NCI-H2227 (cell line): ENCODE measurements around the gene ADAMTSL2.

Experiments
- DNase-seq: peaks from one replicate; lab custom pipeline; 2025; ENCODE audit not compliant: unreplicated experiment; lab: John Stamatoyannopoulos, UW

ADAMTSL2 gene

GRCh38 chr9:133534346-133535291 lies at the start of gene ADAMTSL2:
ADAMTSL2 (plus strand) TSS chr9:133534704; CDS start chr9:133536713, 2,009 bp downstream.
- peak; percentile 73 for DNase-seq

DNA sequence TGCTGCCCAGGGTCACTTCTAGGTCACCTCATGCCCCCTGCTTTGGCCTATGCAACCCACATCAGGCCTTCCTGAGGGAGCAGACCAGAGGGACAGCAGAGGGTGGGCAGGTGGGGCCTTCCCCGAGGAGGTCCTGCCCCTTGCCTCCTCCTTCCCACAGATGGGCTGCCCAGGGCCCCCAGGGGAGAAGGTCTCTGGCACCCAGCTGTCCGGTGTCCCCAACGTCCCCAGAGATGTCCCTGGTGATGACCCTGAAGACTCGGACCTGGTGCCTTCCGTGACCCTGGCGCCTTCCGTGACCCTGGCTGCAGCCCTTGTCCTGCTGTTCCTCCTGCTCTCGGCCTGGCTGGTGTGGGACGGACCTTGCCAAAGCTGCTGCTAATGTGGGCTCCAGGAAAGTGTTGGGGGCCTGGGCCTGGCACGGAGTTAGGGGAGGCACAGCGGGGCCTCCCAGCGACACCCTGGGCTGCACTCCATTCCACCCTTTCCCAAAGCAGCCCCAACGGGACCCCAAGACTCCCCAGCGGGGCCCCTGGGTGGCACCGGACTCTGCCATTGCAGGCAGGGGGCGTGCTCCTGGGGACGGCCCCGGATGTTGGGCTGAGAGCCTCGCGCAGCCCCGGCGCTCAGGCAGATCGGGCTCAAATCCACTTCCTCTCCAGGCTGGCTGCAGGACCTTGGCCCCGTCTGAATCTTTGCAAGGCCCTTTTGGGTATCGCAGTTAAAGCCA lies 48.8 kb upstream of the ADAMTSL2 start:
- no peak for DNase-seq

DNA sequence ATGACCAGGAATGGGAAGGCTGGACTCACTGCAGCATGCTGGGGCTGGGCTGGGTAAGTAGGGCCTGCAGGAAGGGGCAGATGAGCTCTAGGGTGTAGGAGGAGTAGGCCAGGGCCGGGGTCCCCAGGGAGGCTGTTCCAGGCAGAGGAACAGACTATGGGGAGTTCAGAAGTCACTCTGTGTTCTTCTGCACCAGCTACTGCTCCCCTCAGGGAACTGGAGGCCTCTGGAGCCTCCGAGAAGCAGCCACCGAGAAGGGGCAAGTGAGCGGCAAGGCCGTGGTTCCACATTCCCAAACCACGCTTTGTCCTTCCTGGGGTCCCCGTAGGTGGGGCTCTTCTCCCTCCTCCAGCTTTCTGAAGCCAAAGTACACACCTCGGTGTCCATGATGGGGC lies 47.2 kb upstream of the ADAMTSL2 start:
- DNase-seq, result no peak

GRCh38 chr9:133488686-133489252 lies 45.7 kb upstream of the ADAMTSL2 start:
- no peak for DNase-seq

DNA sequence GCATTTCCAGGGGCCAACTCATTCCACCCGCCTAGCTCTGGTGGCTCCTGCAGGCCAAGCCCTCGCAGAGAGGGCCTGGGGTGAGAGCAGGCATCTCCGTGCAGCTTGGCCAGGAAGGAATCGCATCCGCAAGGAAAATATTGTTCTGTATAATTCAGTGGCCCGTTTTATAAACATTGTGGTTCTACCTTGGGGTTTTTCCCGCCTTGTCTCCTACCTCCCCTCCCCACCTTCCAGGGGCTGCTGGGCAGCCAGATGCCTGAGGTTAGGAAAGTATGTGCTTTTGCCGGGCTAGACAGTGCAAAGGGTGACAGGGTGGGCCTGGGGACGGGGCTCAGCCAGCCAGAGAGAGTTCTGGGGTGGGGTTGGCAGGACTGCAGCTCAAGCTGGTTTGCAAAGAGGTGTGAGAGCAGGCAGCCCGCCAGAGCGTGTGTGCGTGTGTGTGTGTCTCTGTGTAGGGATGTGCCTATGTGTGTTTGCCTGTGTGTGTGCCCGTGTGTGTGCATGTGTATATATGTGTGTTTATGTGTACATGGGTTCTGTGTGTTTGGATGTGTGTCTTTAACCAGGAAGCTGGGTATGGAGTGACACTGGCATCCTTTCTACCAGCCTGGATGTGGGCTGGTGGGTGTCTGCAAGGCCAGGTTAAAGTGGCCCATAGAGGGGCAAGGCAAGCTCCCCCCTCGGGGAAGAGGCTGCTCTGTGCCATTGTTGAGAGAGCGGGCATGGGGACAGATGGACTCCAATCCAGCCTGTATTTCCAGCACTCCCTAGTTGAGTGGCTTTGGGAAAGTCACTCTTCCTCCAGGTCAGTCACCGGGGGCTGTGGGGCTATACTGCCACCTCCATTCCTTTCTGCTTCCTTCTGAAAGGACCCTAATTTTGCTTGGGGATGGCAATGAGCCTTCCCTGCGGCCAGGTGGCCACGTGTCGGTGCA lies 45.0 kb upstream of the ADAMTSL2 start:
- no peak for DNase-seq

DNA sequence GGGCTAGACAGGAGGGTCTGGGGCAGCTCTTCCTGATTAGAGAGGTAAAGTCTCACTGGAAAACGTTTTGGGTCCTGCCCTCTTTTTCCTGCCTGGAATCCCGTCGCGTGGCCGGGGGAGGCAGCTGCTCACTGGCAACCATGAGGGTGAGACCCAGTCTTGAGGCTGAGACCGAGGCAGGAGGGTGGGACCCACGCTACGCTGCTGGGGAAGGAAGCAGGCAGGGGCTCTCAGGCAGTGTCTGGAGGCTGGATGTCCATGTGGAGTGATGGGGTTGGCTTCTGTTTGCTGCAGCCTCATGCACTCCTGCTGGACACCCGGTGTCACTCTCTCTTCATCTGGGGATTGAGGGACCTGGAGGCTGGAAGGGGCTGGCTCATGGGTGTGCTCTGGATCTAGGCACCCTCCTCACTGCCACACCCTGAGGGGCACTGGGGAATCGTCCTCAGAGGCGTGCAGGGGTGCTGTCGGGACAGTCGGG lies 44.3 kb upstream of the ADAMTSL2 start:
- DNase-seq, result no peak

DNA sequence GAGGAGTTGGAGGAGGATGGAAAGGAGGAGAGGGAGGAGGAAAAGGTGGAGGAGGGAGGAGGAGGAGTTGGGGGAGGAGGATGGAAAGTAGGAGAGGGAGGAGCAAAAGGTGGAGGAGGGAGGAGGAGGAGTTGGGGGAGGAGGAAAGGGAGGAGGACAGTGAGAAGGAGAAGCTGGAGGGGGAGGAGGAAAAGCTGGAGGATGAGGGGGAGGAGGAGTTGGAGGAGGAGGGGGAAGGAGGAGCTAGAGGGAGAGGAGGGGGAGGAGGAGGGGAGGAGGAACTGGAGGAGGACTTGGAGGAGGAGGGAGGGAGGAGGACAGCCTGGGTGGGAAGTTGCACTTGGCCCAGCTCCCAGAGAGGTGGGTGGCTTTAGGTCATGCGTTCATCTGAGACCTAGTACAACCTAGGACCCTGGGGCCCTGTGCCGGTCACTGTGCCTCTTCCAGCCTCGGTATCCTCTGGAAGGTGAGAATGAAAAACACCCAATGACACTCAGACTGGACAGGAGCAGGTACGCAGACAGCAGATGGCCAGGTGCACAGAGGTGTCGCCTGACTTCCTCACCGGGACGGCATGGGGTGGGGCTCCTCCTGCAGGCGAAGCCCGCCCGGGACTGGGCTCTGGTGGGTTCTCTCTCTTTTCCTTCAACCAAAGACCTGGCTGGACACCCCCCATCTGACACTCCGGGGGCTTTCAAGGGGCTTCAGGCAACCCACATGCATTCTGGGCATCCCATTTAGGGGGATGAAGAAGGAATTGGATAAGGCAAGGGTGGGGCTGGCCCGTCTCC lies 43.4 kb upstream of the ADAMTSL2 start:
- no peak for DNase-seq

- no peak for DNase-seq
Measured at GRCh38 chr9:133491656-133491925, 42.9 kb upstream of the ADAMTSL2 start.

DNA sequence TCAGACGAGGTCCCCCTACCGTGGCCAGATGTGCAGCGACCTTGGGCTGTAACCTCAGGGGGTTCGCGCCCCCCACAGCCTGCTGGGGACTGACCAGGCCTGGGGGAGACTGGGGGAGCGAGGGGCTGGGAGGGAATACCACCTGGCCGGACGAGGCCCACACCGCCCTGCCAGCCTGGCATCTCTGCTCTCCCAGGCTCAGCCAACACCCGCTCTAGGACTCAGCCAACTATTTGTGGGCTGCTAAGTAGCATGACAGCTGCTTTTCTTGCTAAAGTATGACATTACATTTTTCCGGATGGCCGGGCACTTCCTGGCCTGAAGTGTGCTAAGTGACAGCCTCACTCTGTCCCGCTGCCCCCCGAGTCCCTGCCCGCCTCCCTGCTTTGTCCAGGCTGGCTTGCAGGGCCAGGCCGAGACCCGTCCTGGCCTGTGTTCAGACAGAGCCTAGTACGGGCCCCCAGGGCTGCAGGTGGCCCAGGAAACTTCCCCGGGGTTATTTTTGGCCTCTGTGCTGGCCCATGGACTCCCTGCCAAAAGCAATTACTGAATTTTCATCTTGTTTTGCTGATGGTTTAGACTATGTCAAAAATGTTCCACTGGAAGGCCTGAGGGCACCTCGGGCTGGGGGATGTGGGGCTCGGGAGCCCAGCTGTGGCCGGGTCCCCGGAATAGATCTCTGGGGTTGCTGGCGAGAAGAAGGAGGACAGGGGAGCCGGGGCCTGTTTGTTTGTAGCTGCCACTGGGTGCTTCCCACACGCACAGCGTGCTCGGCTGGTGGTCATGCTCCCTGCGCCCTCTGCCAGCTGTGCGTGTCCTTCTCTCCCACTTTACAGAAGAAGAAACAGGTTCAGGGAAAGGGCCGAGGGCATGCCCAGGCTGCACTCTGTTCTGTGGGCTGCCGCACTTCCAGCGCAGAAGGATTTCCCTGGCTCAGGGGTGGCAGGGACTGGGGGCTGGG lies 42.2 kb upstream of the ADAMTSL2 start:
- DNase-seq, result no peak

DNA sequence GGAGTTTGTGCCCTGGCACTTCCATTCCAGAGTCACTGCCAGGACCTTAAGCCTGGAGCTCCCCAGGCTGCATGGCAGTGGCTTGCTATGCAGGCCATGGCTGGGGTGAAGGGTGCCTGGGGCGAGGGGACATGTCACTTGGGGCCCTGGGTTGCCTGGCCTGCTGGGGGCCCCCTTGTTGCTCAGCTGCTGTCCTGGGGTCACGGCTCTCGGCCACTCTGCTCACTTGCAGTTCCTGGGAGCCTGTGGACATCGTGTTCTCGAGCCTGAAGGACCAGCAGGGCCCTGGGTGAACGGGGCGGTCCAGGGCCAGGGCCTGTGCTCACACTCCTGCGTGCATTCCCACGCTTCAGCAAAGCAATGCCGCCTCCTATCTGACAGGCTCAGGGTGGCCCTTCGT lies 41.1 kb upstream of the ADAMTSL2 start:
- DNase-seq, result no peak

DNA sequence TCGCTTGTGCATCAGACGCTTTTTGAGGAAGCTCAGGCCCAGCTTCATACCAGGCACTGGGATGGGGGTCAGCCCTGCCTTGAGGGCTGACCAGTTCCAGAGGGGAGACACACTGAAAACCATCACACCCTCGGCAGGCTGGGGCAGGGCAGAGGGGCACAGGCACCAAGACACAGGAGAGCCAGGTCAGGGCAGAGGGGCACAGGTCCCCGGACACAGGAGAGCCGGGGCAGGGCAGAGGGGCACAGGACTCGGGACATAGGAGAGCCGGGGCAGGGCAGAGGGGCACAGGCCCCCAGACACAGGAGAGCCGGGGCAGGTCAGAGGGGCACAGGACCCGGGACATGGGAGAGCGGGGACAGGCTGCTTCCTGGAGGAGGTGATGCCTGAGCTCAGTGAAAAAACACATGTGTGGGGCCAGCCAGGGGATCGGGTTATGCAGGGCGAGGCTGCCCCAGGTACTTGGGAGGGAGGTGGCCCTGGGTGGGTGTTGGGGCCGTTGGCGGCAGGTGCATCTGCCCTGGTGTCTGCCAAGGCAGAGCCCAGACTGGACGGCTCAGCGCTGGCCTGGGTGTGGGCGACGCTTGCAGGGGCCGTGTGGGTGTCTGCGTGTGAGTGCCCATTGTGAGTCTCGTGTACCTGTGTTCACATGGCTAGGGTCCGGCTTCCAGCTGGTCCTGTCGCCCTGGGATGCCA lies 40.5 kb upstream of the ADAMTSL2 start:
- no peak for DNase-seq

DNA sequence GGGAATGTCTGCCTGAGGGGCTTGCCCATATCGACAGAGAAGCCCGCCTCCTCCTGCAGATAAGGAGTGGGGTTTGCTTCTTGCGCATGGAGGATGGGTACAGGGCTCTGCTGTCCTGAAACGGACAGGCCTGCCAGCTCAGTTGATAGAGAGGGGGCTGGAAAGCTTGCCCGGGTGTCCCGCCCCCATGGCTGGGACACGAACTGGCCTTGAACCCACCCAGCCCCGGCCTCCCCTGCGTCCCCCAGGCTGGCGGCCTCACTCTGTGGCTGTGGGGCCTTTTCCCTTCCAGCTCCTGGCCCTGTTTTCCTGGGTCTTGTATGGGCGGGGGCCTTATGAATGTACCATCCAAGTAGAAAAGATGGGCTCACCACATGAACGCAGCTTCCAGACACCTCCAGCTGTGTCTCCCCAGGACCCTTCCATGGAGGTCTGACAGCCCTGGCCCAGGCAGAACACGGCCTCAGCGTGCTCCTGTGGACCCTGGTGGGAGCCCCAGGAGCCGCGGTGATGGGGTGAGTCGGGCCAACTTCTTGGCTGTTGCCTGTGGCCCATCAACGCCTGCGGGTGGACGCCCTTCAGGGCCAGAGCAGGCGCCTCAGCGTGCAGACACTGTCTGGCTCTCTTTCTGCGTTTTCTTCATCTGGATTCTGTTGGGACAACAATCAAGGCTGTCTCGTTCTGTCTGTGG lies 39.7 kb upstream of the ADAMTSL2 start:
- no peak for DNase-seq

DNA sequence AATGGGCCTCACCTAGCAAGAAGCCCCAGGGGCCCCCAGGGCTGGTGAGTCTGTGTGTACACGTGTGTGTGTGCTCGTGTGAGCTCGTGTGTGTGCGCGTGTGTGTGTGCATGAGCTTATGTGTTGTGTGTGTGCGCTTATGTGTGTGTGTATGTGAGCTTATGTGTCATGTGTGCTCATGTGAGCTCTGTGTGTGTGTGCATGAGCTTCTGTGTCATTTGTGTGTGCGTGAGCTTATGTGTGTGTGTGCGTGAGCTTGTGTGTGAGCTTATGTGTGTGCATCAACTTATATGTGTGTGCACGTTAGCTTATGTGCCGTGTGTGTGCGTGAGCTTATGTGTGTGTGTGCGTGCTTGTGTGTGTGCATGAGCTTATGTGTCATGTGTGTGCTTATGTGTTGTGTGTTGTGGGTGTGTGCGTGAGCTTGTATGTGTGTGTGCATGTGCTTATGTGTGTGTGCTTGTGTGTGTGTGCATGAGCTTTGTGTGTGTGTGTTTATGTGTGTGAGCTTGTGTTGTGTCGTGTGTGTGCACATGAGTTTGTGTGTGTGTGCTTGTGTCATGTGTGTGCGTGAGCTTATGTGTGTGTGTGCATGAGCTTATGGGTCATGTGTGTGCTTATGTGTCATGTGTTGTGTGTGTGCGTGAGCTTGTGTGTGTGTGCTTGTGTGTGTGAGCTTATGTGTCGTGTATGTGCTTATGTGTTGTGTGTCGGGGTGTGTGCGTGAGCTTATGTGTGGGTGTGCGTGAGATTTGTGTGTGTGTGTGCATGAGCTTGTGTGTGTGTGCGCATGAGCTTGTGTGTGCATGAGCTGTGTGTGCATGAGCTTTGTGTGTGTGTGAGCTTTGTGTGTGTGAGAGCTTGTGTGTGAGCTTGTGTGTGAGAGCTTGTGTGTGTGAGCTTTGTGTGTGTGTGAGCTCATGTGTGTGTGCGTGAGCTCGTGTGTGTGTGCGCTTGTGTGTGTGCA lies 38.9 kb upstream of the ADAMTSL2 start:
- DNase-seq, result no peak

GRCh38 chr9:133496861-133497842 lies 37.4 kb upstream of the ADAMTSL2 start:
- DNase-seq, result no peak

DNA sequence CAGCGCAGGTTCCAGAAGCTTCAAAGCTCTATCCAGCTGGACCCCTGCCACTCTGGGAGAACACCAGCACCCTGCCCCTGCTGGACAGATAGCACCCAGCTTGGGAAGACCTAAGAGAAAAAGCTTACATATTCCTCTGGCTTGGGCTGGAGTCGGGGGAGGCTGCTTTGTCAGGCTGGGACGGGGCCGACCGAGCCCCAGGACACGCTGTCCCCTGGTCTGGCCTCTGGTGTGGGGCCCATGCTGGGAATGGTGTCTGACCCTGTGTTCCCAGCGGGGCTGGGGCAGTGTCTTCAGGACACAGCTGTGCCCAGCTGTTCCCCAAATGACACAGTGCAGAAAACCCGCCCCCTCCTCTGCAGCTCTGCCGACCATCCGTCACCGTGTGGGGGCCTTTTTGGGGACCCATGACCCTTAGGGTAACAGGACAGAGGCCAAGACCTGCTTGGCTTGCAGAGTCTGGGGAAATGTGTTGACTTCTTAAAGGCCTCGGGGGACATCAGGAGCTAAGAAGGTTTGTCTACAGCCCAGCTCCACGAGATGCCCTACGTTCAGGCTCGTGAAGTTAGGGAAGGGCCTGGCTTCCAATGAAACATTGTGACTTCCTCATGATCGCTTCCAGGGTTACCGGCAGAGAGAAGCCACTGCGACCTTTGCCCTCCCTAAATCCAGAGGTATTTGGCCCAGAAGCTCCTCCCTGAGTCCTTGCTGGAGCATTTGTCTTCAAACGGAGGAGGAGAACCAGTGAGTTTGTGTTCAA lies 35.2 kb upstream of the ADAMTSL2 start:
- no peak for DNase-seq
